Keratinocyte (primary cell): ENCODE data around the gene NF1.

ENCODE experiments used
- CTCF ChIP-seq, 3 experiments: IDR thresholded peaks in 1 of 3; conservative IDR thresholded peaks in 1 of 3; optimal IDR thresholded peaks in 1 of 3; 2 replicates in 2 of 3; 3 replicates in 1 of 3; pipeline versions ENCODE3 to v1.5.1; 2011; ENCODE audit warnings: low read length in 3 of 3, mild to moderate bottlenecking in 3 of 3, moderate library complexity in 2 of 3, control low read depth in 1 of 3, inconsistent platforms in 1 of 3; ENCODE audit not compliant: insufficient read depth in 2 of 3; ENCODE audit errors: extremely low read depth in 1 of 3
- EZH2 ChIP-seq: IDR thresholded peaks from one replicate; pipeline ENCODE4 v1.6.1; 2012; ENCODE audit warnings: inconsistent platforms, mild to moderate bottlenecking, low read length, moderate library complexity

GRCh38 chr17:31156326-31156725 is 61.5 kb downstream of the NF1 start:
- no peak for TF ChIP-seq EZH2
- TF ChIP-seq CTCF (optimal IDR thresholded peaks at IDR 0.05 in 1 of 3, IDR thresholded peaks at IDR 0.05 in 1 of 3, conservative IDR thresholded peaks at IDR 0.05 in 1 of 3; ENCODE audit: extremely low read depth in 1 of 3, insufficient read depth in 2 of 3, low read length in 3 of 3), result no peak
